Non-pigmented ciliary epithelial cell (primary cell): ENCODE results near the gene ST8SIA1.

Experiments used
- DNase-seq: peaks from one replicate; pipeline ENCODE4 v3.0.0-alpha.2; 2010; ENCODE audit warnings: low read depth

The ST8SIA1 gene

DNA sequence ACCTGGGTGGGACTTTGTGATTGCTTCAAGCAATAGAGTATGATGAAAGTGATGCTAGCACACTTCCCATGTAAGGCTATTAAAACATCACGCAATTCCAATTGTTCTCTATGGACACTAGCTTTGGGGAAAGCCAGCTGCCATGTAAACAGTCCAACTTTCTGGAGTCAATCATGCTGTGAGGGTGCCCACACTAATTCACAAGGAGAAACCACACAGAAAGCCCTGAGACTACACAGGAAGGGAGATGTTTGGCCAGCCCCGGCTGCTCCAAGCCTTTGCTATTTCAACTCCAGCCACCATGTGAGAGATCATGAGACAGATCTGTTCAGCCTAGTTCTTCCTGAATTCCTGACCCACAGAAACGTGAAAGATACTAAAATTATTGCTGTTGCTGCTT lies 96.3 kb downstream of the ST8SIA1 start:
- no peak for DNase-seq

DNA sequence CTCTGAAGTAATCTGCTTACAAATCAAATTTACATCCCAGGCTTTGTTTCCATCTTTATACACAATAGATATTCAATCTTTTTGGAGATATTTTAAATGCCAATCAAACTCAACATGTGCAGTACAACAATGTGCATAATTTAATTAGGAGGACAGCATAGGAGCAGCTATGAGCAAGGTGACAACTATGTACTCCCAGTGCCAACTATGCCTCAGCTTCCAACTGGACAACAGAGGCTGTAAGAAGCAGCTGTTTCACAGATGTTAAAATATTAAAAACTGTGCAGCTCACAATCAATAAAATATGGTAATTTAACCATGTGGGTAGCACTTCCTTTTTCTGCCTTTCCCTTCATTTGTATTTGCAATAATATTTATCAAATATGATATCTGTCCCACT lies 99.9 kb downstream of the ST8SIA1 start:
- DNase-seq, result no peak

DNA sequence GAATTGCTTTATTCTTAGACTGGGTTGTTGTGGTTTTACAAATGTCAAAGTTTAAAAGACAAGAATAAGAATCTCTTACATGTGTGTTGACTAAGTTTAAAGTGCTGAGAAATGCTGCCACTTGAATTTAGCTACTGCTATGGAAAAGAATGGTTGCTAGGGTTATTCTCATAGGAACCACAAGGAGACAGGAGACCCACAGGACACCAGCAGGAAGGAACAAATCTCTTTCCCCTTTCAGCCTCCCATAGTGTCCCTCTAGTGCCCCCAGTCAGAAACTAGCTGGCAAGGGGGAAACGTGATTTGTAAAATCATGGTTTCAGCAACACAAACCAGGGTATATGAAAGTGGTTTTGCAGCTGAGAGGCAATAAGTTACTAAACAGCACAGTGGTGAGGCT lies 102.7 kb downstream of the ST8SIA1 start:
- DNase-seq, result no peak

DNA sequence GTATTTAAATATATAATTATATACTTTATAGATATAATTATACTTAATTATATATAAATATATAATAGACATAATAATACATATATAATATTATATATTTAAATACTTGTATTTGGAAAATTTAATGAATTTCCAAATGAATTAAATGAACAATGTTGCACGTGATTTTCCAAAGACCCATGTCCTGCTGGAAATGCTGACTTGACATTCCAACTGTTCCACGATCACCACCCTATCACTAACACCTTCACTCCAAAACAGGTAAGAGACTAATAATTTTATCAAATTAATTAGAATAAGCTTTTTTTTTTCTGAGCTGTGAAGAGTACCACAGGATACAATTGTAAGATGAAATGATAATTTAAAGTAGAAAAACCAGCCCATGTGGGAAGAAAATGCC lies 103.4 kb downstream of the ST8SIA1 start:
- no peak for DNase-seq

DNA sequence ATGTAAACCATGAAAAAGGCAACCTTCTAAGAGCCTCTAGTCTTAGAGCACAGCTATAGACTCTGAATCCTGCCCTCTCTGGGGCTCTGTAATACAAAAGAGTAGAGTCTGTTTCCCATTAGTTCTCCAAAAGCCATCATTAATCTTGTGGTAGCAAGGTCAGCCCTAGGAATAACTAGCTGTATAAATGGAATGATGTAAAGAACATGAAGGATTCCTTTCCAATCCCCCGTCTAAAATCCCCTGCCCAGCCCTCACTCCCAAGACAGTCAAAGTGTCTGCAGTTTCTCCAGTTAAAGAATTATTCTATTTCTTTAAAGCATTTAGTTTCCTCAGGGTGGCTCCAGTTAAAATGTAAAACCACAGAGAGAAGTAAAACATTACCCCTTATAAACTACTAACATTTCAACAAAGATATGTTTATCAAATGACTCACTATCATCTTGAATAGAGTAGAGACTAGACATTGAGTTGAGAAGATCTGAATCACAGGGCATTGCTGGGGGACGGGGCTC lies 104.2 kb downstream of the ST8SIA1 start:
- no peak for DNase-seq

DNA sequence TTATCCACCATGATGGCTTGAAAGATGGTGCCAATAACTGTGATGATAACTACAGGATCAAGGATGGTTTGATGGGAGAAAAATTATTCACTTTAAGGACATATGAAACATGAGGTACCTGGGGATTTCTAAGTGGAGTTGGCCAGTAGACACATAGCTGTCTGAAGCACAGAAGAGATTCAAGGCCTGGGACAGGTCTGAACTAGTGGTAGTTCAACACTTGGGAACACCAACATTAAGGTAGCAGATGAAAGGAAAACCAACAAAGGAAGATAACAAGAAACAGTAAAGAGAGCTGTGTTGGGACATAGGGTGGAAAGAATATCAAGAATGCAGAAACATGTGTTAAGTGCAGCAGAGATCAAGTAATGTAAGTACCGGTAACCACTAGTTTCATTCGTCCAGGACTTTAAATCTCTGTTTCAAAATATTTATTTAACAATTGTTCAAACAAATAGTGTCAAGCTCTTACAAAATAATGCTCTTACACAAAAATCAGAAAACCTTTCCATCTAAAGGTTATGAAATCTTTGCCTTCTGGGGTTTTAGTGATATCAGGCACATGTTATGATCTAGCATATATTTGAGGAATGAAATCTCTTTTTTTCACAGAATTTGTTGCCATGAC lies 104.7 kb downstream of the ST8SIA1 start:
- no peak for DNase-seq

DNA sequence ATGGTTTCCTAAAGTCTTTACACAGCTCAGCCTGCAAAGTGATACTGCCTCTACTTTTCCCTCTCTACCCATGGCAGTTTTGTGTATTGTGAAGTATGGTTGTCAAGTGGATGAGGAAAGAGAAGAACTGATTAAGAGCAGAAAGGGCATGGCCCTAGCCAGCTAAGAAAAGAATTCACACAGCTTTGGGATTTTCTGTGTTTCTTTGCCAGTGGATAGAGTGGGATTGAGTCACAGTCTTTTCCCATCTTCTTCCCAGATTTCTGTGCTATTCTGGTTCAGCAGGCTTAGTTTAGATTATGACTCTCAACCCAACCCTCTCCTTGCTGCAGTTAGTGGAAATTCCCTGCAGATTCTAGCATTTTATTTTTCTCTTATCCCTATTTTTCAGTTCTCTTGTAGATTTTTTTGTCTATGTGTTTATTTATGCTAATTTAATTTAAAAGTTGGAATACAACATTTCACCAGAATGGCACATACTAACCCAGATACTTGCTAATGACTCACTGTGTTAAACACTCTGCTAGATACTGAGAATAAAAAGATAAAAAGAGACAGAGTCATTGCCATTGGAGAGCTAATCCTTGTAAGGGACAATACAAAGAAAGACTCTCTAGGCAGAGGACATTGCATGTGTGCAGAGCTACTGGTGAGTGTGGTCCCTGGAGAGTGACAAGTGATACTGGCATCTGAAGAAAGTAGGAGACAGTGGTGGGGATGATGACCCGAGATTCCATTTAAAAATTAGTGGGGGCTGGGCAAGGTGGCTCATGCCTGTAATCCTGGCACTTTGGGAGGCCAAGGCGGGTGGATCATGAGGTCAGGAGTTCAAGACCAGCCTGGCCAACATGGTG lies 106.3 kb downstream of the ST8SIA1 start:
- DNase-seq, result no peak

DNA sequence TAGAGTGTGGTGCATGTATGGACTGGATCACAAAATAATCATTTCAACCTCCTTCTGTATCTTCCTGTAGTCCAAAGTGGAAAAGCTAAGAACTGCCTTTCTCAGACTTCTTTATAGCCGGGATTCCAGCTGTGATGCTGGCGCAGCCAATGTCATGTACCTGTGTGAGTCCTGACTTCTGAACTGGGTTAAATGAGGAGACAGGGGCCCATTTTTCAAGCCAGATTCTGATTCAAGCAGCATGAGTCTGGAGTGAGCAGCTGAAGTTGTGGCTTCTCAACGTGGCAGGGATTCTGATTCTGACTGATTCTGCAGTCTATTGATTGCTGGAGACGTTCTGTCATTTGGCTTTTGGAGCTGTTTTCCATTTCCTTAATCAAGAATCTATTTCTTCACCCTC lies 111.2 kb downstream of the ST8SIA1 start:
- no peak for DNase-seq

DNA sequence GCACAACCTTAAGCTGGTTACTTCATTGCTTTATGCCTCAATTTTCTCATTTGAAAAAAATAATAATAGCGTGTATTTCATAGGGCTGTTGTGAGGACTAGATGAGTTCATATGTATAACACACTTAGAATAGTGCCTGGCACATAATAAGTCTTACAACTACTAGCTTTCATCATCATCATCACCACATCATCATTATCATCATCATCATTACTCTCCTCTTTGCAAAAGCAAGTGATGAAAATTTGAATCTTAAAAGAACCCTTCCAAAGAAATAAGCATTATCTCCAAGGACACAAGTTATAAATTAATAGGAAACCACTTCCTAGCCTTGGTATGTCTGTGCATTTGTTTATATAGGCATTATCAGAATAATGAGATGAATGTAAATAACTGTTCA lies 117.0 kb downstream of the ST8SIA1 start:
- no peak for DNase-seq

DNA sequence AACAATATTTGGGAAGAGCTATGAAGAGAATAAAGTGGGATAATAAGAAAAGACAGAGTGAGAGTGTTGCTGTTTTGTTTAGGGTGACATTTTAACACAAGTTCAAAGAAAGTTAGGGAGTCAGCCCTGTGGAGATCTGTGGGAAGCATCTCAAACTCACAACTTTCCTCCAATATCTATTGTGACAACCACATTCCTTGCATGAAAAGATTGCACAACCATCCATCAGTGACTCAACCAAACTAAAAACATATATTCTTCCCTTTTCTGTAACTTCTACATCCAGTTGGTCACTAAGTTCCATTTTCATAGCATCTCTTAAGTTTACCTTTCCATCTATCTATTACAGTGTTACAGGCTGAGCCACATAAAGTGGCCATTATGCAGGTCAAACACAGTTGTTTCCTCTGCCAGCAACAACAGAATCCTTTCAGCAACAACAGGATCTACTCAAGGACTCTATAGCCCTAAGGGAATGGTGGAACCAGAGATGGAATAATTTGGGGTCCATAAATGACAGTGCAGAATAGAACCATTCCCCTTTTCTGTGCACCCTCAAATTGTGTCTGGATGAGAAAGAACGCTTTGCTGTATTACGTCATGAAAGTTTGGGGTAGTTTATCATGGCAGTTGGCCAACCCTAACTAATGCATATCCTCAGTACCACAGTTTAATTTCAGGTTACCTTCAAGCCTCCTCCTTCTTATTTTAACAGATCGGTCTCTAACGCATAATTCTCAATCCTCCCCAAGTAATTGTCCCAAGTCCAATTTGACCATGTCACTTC lies 118.8 kb downstream of the ST8SIA1 start:
- no peak for DNase-seq

DNA sequence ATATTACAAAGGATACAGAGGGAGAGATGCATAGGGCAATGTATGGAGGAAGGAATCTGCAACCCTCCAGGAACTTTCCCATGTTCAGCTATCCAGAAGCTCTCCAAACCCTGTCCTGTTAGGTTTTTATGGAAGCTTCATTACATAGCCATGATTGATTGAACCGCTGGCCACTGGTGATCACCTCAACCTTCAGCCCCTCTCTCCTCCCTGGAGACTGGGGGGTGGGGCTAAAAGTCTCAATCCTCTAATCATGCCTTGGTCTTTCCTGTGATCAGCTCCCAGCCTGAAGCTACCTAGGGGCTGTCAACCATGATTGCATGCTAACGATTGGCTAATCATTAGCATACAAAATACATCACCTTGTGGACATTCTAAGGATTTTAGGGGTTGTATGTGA lies 123.4 kb downstream of the ST8SIA1 start:
- no peak for DNase-seq

DNA sequence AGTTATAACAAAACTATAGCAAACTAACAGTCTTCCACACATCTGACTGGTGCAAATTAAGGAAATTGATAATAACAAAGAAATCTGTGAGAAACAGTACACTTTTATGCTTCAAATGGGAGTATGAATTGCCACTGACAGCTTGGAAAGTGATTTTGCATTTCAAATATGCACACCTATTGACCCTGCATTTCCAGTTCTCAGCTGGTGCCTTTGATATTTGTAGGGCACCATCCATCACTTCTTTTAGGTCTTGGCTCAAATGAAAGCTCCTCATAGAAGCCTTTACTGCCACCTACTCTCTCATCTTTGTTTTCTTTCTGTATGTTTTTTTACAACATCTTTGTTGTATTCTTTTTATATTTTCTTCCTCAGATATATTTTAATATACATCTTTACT lies 125.1 kb downstream of the ST8SIA1 start:
- no peak for DNase-seq

DNA sequence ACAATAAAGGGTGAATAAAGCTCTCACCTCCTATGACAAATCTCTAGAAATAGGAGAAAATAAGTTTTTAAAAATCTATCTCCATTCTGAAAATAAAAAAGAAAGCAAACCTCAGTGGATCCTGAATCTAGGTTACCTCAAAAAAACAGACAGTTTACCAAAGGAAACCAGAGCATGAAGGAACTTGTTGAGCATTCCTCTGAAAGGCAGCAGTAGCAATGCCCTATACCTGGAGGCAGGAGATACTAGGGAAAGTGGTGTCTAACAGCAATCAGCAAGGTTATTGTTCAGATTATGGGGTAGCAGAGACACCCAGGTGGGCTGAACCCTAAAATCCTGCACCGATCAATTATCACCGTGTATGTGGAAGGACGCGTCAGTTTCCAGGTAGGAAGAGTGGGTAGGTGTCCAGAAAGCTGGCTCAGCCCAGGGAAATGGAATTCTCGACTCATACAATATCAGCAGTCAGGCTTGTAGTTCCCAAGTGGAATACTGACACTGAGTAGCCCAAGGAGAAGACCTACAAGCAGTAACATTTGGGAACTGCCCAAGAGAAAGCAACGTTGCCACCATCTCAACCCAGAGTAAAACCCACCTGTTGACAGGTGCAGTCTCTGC lies 128.3 kb downstream of the ST8SIA1 start:
- DNase-seq, result no peak

DNA sequence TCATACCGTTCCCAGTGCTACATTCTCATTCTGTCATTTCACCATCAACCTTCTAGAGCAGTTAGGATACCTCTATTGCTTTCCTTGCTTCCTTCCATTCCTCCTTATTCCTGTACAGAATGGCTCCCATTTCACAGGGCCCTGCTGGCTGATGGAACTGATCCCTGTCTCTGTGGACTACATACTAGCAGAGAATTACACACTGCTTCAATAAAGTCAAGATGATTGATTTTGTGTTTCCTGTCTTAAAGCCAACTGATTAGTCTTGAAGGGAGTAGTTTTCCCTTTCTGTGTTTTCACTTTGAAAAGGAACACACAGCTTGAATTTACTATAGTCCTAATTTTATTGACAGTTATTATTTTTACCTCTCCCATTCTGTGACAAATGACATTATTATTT lies 130.1 kb downstream of the ST8SIA1 start:
- DNase-seq, result no peak

DNA sequence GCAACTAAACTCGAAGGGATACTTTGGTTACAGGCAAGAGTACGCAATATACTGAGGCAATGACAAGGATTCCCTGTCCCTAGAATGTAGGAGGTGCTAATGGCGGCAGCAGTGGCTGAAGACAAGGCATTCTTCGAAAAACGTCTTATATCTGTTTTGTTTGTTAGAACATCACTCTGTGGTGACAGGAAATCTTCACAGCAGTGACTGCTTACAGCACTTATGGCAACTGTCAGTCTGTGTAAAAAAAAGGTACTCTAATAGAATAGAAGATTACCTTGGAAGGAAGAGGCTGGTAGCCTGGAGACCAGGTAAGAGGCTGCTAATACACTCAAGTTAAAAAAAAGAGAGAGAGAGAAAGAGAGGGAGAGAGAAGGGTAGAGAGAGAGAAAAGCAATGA lies 131.7 kb downstream of the ST8SIA1 start:
- no peak for DNase-seq

DNA sequence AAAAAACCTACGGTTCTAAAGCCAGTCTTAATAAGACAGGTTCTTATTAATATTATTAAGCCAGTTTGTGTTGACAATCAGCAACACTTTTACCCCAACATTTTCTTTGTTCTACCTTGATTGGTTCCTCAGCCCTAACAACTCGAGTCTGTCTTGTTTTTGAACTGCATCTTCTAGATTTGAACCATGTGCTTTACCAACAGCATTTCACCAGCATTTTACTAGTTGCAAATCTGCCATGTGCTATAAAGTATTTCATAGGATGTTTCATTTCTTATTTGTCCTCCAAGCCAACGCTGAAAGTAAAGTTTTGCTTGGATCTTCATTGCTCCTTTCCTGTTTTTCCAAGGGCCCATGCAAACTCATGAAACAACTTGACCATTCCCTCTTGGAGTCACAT lies 133.4 kb downstream of the ST8SIA1 start:
- no peak for DNase-seq

DNA sequence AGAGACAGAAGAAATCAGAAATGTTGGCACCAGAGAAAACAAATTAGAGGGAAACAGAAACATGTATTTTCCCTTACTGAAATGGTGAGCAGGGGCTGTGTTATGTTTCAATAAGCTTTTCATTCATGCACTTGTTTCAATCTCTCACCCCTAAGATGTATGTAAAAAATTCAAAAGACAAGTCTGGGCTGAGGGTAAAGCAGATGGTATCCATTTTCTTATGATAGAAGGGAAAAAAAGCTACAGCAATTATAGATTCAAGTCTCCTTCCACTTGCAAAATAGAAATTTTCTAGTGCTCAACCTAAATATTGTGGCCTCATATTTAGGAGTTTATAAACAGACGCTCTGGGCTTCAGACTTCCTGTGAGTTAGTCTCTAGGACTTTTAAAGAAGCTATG lies 138.3 kb downstream of the ST8SIA1 start:
- no peak for DNase-seq

DNA sequence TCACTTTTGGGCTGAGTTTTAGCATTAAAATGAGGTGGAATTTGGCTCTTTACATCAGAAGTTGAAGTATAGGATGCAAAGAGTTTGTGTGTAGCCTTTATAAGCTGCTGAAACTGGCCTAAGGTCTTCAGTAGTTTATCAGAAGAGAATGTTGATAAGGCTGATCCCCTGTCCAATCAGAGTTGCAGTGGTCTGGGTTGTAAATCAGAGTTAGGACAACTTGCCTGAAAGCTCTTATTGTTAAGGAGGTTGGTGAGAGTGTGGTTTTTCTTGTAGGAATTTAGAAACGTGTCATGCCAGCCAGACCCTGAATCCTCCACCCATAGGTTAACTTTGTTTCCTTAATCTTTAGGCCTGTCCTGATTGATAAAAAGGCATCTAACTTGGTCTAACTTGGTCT lies 143.5 kb downstream of the ST8SIA1 start:
- DNase-seq, result no peak

DNA sequence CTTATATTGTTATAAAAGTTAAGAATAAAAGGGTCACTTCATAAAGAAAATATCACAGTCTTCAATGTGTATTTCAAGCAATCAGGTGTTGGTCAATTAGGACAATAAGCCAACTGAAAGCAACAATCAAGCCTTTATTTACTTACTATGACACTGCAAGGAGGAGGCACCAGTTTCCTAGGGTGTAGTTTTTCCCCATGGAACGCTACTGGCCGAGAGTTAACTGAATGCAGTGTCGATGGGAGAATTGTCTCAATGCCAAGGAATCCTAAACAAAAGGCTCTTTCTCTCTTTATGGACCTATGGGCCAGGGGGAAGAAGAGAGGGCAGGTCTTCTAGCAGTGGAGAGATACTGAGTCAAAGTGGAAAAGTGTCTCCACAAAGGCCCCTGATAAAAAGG lies 146.1 kb downstream of the ST8SIA1 start:
- no peak for DNase-seq

DNA sequence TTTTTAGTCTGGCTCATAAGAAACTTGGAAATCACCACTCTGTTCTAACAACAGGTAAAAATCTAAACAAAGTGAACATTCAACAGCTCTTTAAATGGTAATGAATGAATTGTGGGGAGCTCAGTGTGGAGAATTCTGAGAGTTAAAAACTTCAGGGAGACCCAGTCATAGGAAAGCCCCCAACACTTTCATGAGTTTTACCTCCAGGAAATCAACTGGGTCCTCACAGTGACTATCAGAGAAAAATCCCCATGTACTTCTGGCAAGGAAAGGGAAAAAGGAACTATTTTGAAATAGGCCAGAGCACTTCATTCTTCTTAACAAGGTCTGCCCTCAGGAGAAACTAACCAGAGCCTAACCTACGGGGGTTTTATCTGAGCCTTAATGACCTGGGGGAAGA lies 153.8 kb downstream of the ST8SIA1 start:
- no peak for DNase-seq

DNA sequence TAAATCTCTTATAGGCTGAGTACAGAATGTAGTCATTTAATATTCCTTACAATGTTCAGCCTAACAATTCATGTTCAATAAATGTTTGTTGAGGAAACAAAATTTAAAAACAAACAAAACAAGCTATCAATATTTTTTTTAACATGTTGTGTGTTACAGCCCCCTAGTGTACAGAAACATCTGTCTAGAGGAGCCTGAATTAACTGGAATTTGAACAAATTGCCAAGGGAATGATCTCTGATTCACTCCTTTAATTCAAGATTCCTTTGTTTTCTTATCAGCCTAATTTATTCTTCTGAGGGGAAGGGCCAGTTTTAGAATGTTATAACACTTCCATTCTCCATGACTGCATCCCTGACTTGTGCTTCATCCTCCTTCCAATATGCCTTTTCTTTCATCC lies 161.3 kb downstream of the ST8SIA1 start:
- no peak for DNase-seq

DNA sequence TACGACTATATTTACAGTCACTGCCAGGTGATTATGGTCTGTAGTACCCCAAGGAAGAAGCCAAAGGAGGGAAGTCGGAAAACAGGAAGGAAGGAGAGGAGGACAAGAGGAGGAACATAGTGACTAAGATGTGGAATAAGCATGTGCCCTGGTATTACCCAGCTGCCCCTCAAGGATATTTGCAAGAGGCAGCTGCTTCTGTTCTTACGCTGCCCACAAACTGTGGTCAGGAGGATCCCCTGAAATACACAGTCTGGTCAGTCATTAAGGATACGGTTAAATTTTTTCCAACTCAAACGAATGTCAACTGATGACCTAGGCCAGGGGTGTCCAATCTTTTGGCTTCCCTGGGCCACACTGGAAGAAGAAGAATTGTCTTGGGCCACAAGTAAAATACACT lies 162.0 kb downstream of the ST8SIA1 start:
- DNase-seq, result no peak
